ENCODE results near the gene MCM8.

GRCh38 chr20:6044115-6044514 lies 93.7 kb downstream of the MCM8 start:
- TF ChIP-seq EZH2phosphoT487 (IDR thresholded peaks at IDR 0.05; ENCODE audit: insufficient read depth, low read depth) (no peak), EZH2 (IDR thresholded peaks at IDR 0.05; ENCODE audit: insufficient read depth, poor library complexity, severe bottlenecking) (no peak)

Measured in GM23248 (cell line).